ENCODE measurements around the gene LPP. TPM values are rescaled to one million over a fixed set of nuclear protein-coding genes. Genes with fewer than 3 reads are reported as not detected.

Gene LPP
- polyA plus RNA-seq, 3 donors: 26.4 to 31.9 (median 28.6) TPM

DNA sequence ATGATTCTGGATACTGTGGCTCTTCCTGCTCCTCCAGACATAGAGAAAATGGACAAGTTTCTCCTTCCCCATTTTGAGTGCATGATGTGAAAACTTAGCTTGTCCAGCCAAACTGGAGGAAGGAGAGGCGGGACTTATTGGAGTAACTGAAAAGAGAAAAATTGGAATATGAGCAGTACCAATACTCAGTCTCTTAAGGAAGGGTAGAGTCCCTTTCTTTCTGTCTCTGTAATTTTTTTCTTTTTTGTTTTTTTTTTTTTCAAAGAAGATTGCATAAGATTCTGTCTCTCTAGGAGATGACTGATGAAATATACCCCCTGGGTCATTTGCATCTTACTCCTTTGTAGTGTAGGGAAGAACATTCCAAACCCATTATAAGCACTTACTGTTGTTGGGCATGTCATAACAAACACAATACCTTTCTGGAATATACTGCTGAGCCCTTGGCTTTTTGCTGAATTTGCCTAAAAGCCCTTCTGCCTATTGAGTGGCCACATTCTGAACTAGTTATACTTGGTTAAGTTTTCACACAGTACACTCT, 519.8 kb downstream of the LPP start:
- no peak for DNase-seq (ENCODE audit: extremely low read depth in 1 of 11, low read depth in 9 of 11, low spot score in 4 of 11)

DNA sequence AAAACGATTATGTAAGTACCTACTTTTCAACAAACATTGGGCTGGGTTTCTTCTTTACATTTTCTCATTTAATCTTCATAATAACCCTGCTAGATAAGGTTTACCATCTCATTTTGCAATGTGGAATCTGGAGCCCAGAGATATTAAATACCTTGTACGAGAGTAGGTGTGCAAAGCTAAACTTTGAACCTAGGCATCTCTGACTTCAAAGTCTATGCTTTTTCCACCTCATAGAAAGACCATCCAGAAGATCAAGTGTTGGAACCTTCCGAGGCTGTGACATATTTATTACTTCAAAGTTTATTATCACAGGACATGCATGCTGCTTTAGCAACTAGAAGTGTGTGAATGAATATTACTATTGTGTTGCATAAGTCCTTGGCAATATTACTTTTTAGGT, 520.6 kb downstream of the LPP start:
- DNase-seq (ENCODE audit: extremely low read depth in 1 of 11, low read depth in 9 of 11, low spot score in 4 of 11): no peak

GRCh38 chr3:188677344-188677743, 523.4 kb downstream of the LPP start:
- no peak for DNase-seq (ENCODE audit: extremely low read depth in 1 of 11, low read depth in 9 of 11, low spot score in 4 of 11)

DNA sequence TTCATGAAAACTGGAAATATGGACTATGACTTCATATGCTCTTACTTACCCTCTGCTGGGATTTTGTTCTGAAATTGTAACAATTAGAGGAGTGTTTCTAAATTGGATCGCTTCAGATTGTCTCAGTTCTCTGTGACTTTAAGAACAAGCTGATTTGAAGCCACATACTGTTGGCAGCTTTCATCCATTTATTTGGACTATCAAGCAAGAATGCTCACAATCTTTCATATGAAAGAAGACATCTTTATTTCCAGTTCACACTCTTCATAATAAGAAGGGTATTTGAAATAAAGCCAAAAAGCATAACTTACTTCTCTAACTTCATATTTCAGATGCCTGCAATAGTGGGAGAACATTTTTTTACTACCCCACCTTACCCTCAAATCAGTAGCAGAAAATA, 526.2 kb downstream of the LPP start:
- peak in 2 of 11 donors; percentile 5 to 24 for DNase-seq (ENCODE audit: extremely low read depth in 1 of 11, low read depth in 9 of 11, low spot score in 4 of 11)

DNA sequence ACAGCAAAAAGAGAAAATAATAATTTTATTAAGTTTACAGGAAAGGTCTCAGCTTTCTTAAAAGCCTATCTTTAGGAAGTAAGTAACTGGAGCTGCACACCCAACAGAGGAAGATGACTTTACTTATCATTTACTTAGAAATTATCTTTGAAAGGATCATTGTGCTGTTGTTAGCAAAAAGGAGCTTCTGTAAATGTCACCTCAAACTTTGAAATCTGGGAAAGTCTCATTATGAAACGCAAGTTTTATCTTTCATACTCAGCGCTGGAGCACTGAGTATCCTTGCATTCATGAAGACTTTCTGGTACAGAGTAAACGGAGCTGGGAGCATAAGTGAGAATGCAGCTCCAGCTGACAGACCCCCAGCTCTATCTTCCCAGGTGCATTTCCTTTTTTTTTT, 526.6 kb downstream of the LPP start:
- no peak for DNase-seq (ENCODE audit: extremely low read depth in 1 of 11, low read depth in 9 of 11, low spot score in 4 of 11)

GRCh38 chr3:188682316-188682715, 528.4 kb downstream of the LPP start:
- no peak for DNase-seq (ENCODE audit: extremely low read depth in 1 of 11, low read depth in 9 of 11, low spot score in 4 of 11)

GRCh38 chr3:188683032-188683521, 529.1 kb downstream of the LPP start:
- DNase-seq (ENCODE audit: extremely low read depth in 1 of 11, low read depth in 9 of 11, low spot score in 4 of 11): no peak

DNA sequence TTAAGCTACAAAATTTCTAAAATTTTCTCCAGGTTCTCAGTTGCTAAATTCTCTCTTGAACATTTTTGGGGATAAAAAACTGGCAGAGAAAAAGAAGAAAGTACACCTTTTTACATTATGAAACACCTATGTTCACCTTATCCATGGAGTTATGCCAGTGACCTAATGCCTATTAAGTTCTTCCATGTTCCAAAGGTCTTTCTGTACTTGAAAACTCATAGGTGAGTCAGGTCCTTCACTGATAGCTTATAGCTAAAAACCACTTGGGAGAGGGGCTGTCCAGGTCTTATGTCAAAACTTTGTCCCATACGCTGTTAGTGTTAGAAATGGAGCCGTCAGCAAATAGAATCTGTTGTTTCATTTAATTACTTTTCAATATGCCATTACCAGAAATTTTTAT, 530.3 kb downstream of the LPP start:
- DNase-seq (ENCODE audit: extremely low read depth in 1 of 11, low read depth in 9 of 11, low spot score in 4 of 11): no peak

GRCh38 chr3:188685789-188686188, 531.8 kb downstream of the LPP start:
- DNase-seq (ENCODE audit: extremely low read depth in 1 of 11, low read depth in 9 of 11, low spot score in 4 of 11): no peak

DNA sequence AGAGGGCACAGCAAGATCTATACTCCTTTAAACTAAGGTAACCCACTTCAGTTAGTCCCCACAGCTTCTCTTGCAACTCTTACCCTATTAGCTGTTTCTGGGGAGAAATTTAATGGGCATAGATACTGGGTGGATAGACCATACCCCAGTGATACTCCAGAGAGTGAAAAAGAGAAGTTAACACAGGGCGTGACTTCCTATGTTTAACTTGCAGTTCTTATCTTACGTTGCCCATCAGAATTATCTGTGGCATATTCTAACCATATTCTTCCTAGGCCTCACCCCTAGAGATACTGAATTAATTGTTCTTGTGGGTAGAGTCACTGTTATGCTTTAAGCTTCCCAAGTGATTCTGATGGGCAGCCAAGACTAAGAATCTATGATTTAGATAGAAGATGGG, 532.4 kb downstream of the LPP start:
- DNase-seq (ENCODE audit: extremely low read depth in 1 of 11, low read depth in 9 of 11, low spot score in 4 of 11): no peak

- no peak for DNase-seq (ENCODE audit: extremely low read depth in 1 of 11, low read depth in 9 of 11, low spot score in 4 of 11)
Observed at GRCh38 chr3:188687389-188687788, 533.4 kb downstream of the LPP start.

- DNase-seq (ENCODE audit: extremely low read depth in 1 of 11, low read depth in 9 of 11, low spot score in 4 of 11): no peak
Observed at GRCh38 chr3:188689101-188689574, 535.2 kb downstream of the LPP start.

DNA sequence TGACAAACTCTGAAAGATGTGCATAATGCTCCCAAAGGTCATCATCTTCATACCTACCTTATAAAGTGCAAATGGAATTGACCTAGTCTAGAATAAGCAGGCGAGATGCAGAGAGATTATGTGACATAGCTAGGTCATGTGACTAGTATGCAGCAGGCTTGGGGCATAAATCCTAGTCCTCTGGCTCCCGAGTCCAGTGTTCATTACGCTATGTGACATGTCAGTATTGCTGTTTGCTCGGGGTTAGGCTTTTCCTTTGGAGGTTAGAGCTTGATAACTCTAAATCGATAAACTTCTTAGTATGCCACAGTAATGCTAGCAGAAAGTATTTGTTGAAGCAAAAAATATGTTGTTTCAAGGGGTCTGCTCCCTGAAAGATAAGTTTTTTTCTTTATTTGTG, 536.1 kb downstream of the LPP start:
- no peak for DNase-seq (ENCODE audit: extremely low read depth in 1 of 11, low read depth in 9 of 11, low spot score in 4 of 11)

- DNase-seq (ENCODE audit: extremely low read depth in 1 of 11, low read depth in 9 of 11, low spot score in 4 of 11): no peak
Observed at GRCh38 chr3:188691004-188691403, 537.0 kb downstream of the LPP start.

GRCh38 chr3:188691665-188692064, 537.7 kb downstream of the LPP start:
- no peak for DNase-seq (ENCODE audit: extremely low read depth in 1 of 11, low read depth in 9 of 11, low spot score in 4 of 11)

GRCh38 chr3:188692700-188693099, 538.7 kb downstream of the LPP start:
- DNase-seq (ENCODE audit: extremely low read depth in 1 of 11, low read depth in 9 of 11, low spot score in 4 of 11): no peak

- no peak for DNase-seq (ENCODE audit: extremely low read depth in 1 of 11, low read depth in 9 of 11, low spot score in 4 of 11)
Observed at GRCh38 chr3:188693435-188693834, 539.5 kb downstream of the LPP start.

DNA sequence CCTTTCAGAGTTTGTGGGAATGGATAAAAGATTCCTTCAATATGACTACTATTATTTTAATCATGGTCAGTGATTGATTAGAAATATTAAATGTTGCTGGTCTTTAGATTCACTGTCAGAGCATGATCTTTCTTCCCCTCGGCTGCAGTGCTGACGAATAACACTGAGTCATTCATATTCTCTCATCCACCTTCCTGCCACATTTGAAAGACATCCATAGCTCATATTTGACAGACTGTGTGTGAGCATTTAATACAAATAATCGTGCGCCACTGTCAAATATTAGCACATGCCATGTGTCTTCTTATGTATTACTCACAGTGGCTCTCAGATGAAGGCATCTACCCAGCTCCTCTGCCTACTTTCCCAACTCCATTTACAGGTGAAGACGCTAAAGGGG, 541.3 kb downstream of the LPP start:
- DNase-seq (ENCODE audit: extremely low read depth in 1 of 11, low read depth in 9 of 11, low spot score in 4 of 11): no peak

- DNase-seq (ENCODE audit: extremely low read depth in 1 of 11, low read depth in 9 of 11, low spot score in 4 of 11): no peak
Observed at GRCh38 chr3:188697127-188697526, 543.2 kb downstream of the LPP start.

- no peak for DNase-seq (ENCODE audit: extremely low read depth in 1 of 11, low read depth in 9 of 11, low spot score in 4 of 11)
Observed at GRCh38 chr3:188698436-188698835, 544.5 kb downstream of the LPP start.

DNA sequence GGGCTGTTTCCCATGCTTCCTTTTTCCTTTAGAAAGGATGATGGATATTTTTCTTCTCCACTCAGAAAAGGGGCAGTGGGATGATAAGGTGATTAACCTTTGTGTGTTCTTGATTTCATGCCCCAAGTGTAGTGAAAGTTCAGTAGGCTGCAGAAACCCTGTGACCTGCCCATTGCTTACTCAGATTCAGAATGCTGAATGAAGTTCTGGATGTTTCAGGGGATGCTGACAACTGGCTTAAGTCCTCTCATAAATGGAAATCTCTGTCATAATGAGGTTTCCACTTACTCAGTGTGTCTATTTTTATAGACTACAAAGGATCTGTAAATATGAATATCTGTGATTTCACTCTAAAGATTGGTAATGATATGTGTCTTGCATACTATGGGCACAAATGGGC, 546.5 kb downstream of the LPP start:
- DNase-seq (ENCODE audit: extremely low read depth in 1 of 11, low read depth in 9 of 11, low spot score in 4 of 11): no peak

DNA sequence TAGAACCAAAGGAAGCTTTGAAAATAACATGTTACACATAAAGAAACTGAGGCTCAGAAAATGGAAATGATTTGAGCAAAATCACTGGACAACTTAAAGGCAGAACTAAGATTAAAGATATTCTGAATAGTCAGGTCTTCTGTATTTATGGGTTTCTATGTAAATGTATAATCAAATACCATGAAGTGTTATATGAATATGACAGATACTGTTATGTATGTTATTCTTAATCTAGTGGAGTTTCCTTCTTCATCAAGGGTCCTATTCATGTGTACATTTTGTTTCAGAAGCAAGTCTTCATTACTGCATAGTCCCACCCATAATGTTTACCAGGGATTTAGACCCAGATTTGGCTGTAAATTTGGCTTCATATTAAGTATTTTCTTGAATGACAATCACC, 547.0 kb downstream of the LPP start:
- no peak for DNase-seq (ENCODE audit: extremely low read depth in 1 of 11, low read depth in 9 of 11, low spot score in 4 of 11)

Data from renal cortex interstitium (tissue), 11 donors.